ENCODE data around the gene TUBGCP6.

Gene TUBGCP6

GRCh38 chr22:50193621-50194020 lies 51.2 kb downstream of the TUBGCP6 start:
- no peak overlapping the region for H3K27ac ChIP-seq (ENCODE audit: low read length)
- peaks cover 4 to 23% of the 10 kb centered on the region in 2 donors for H3K4me1 ChIP-seq (ENCODE audit: control insufficient read depth in 1 of 2, insufficient read depth in 2 of 2, low read length in 2 of 2)
- peaks cover 3 to 24% of the 10 kb centered on the region in 2 donors for H3K36me3 ChIP-seq (ENCODE audit: control insufficient read depth in 1 of 2, insufficient read depth in 2 of 2, low read length in 2 of 2)
- no peaks in the 10 kb centered on the region for H3K27me3 ChIP-seq (ENCODE audit: low read depth, low read length)
- no peak overlapping the region for H3K4me3 ChIP-seq (ENCODE audit: low read depth in 1 of 2, low read length in 2 of 2)
- no peaks in the 10 kb centered on the region for H3K9me3 ChIP-seq (ENCODE audit: control insufficient read depth in 1 of 2, low read length in 2 of 2)

- no peak overlapping the region for H3K4me3 ChIP-seq (ENCODE audit: low read depth in 1 of 2, low read length in 2 of 2)
- no peaks in the 10 kb centered on the region for H3K9me3 ChIP-seq (ENCODE audit: control insufficient read depth in 1 of 2, low read length in 2 of 2)
- peak overlapping the region; percentile 23 for H3K27ac ChIP-seq (ENCODE audit: low read length)
- H3K36me3 ChIP-seq (ENCODE audit: control insufficient read depth in 1 of 2, insufficient read depth in 2 of 2, low read length in 2 of 2), result peaks cover 3 to 15% of the 10 kb centered on the region in 2 donors
- no peaks in the 10 kb centered on the region for H3K27me3 ChIP-seq (ENCODE audit: low read depth, low read length)
- peaks cover 4 to 23% of the 10 kb centered on the region in 2 donors for H3K4me1 ChIP-seq (ENCODE audit: control insufficient read depth in 1 of 2, insufficient read depth in 2 of 2, low read length in 2 of 2)
Observed at GRCh38 chr22:50192436-50193204, 52.2 kb downstream of the TUBGCP6 start.

- peak overlapping the region; percentile 77 for H3K27ac ChIP-seq (ENCODE audit: low read length)
- H3K27me3 ChIP-seq (ENCODE audit: low read depth, low read length), result no peaks in the 10 kb centered on the region
- peaks cover 4 to 34% of the 10 kb centered on the region in 2 donors for H3K4me1 ChIP-seq (ENCODE audit: control insufficient read depth in 1 of 2, insufficient read depth in 2 of 2, low read length in 2 of 2)
- H3K9me3 ChIP-seq (ENCODE audit: control insufficient read depth in 1 of 2, low read length in 2 of 2), result no peaks in the 10 kb centered on the region
- H3K36me3 ChIP-seq (ENCODE audit: control insufficient read depth in 1 of 2, insufficient read depth in 2 of 2, low read length in 2 of 2), result peaks cover 3 to 10% of the 10 kb centered on the region in 2 donors
- peak overlapping the region; percentile 46 to 53 for H3K4me3 ChIP-seq (ENCODE audit: low read depth in 1 of 2, low read length in 2 of 2)
Observed at GRCh38 chr22:50190941-50191741, 53.7 kb downstream of the TUBGCP6 start.

GRCh38 chr22:50190182-50190940 lies 54.5 kb downstream of the TUBGCP6 start:
- Histone ChIP-seq H3K9me3 (ENCODE audit: control insufficient read depth in 1 of 2, low read length in 2 of 2) (no peaks in the 10 kb centered on the region), H3K27ac (ENCODE audit: low read length) (peak overlapping the region; percentile 77), H3K27me3 (ENCODE audit: low read depth, low read length) (no peaks in the 10 kb centered on the region), H3K36me3 (ENCODE audit: control insufficient read depth in 1 of 2, insufficient read depth in 2 of 2, low read length in 2 of 2) (peaks cover 3 to 10% of the 10 kb centered on the region in 2 donors), H3K4me3 (ENCODE audit: low read depth in 1 of 2, low read length in 2 of 2) (peak overlapping the region; percentile 46 to 53), H3K4me1 (ENCODE audit: control insufficient read depth in 1 of 2, insufficient read depth in 2 of 2, low read length in 2 of 2) (peaks cover 4 to 34% of the 10 kb centered on the region in 2 donors)

GRCh38 chr22:50189849-50190181 lies 55.0 kb downstream of the TUBGCP6 start:
- Histone ChIP-seq H3K4me3 (ENCODE audit: low read depth in 1 of 2, low read length in 2 of 2) (peak overlapping the region; percentile 26 to 53), H3K4me1 (ENCODE audit: control insufficient read depth in 1 of 2, insufficient read depth in 2 of 2, low read length in 2 of 2) (peaks cover 4 to 39% of the 10 kb centered on the region in 2 donors), H3K27ac (ENCODE audit: low read length) (peak overlapping the region; percentile 77), H3K36me3 (ENCODE audit: control insufficient read depth in 1 of 2, insufficient read depth in 2 of 2, low read length in 2 of 2) (peaks cover 3 to 6% of the 10 kb centered on the region in 2 donors), H3K27me3 (ENCODE audit: low read depth, low read length) (no peaks in the 10 kb centered on the region), H3K9me3 (ENCODE audit: control insufficient read depth in 1 of 2, low read length in 2 of 2) (no peaks in the 10 kb centered on the region)

- Histone ChIP-seq H3K4me1 (ENCODE audit: control insufficient read depth in 1 of 2, insufficient read depth in 2 of 2, low read length in 2 of 2) (peaks cover 4 to 44% of the 10 kb centered on the region in 2 donors), H3K9me3 (ENCODE audit: control insufficient read depth in 1 of 2, low read length in 2 of 2) (no peaks in the 10 kb centered on the region), H3K36me3 (ENCODE audit: control insufficient read depth in 1 of 2, insufficient read depth in 2 of 2, low read length in 2 of 2) (peaks cover 0 to 1% of the 10 kb centered on the region in 2 donors), H3K4me3 (ENCODE audit: low read depth in 1 of 2, low read length in 2 of 2) (no peak overlapping the region), H3K27ac (ENCODE audit: low read length) (peak overlapping the region; percentile 77), H3K27me3 (ENCODE audit: low read depth, low read length) (no peaks in the 10 kb centered on the region)
Observed at GRCh38 chr22:50189184-50189848, 55.5 kb downstream of the TUBGCP6 start.

- Histone ChIP-seq H3K36me3 (ENCODE audit: control insufficient read depth in 1 of 2, insufficient read depth in 2 of 2, low read length in 2 of 2) (no peaks in the 10 kb centered on the region), H3K4me1 (ENCODE audit: control insufficient read depth in 1 of 2, insufficient read depth in 2 of 2, low read length in 2 of 2) (peaks cover 6 to 52% of the 10 kb centered on the region in 2 donors), H3K4me3 (ENCODE audit: low read depth in 1 of 2, low read length in 2 of 2) (no peak overlapping the region), H3K27ac (ENCODE audit: low read length) (no peak overlapping the region), H3K27me3 (ENCODE audit: low read depth, low read length) (no peaks in the 10 kb centered on the region), H3K9me3 (ENCODE audit: control insufficient read depth in 1 of 2, low read length in 2 of 2) (no peaks in the 10 kb centered on the region)
Observed at GRCh38 chr22:50188356-50188755, 56.5 kb downstream of the TUBGCP6 start.

- no peaks in the 10 kb centered on the region for H3K9me3 ChIP-seq (ENCODE audit: control insufficient read depth in 1 of 2, low read length in 2 of 2)
- no peaks in the 10 kb centered on the region for H3K36me3 ChIP-seq (ENCODE audit: control insufficient read depth in 1 of 2, insufficient read depth in 2 of 2, low read length in 2 of 2)
- H3K27me3 ChIP-seq (ENCODE audit: low read depth, low read length), result no peaks in the 10 kb centered on the region
- H3K4me1 ChIP-seq (ENCODE audit: control insufficient read depth in 1 of 2, insufficient read depth in 2 of 2, low read length in 2 of 2), result peaks cover 6 to 52% of the 10 kb centered on the region in 2 donors
- peak overlapping the region; percentile 52 to 73 for H3K4me3 ChIP-seq (ENCODE audit: low read depth in 1 of 2, low read length in 2 of 2)
- H3K27ac ChIP-seq (ENCODE audit: low read length), result no peak overlapping the region
Observed at GRCh38 chr22:50186761-50187523, 57.9 kb downstream of the TUBGCP6 start.

GRCh38 chr22:50186181-50186714 lies 58.6 kb downstream of the TUBGCP6 start:
- Histone ChIP-seq H3K4me1 (ENCODE audit: control insufficient read depth in 1 of 2, insufficient read depth in 2 of 2, low read length in 2 of 2) (peaks cover 6 to 52% of the 10 kb centered on the region in 2 donors), H3K36me3 (ENCODE audit: control insufficient read depth in 1 of 2, insufficient read depth in 2 of 2, low read length in 2 of 2) (no peaks in the 10 kb centered on the region), H3K27ac (ENCODE audit: low read length) (no peak overlapping the region), H3K4me3 (ENCODE audit: low read depth in 1 of 2, low read length in 2 of 2) (peak overlapping the region; percentile 52 to 73), H3K9me3 (ENCODE audit: control insufficient read depth in 1 of 2, low read length in 2 of 2) (no peaks in the 10 kb centered on the region), H3K27me3 (ENCODE audit: low read depth, low read length) (no peaks in the 10 kb centered on the region)

Measured in muscle layer of duodenum (tissue), 2 donors.